ENCODE data around the gene ZNF544.

Gene ZNF544

GRCh38 chr19:58279925-58280316, 51.2 kb downstream of the ZNF544 start:
- H3K4me2 ChIP-seq (ENCODE audit: low read length) = peak overlapping the region; percentile 91
- no peak overlapping the region for H2BK5ac ChIP-seq (ENCODE audit: low read depth, low read length, poor library complexity)
- no CpG with 5 or more reads among the region's 4 CpGs for WGBS (ENCODE audit: extremely low coverage, insufficient coverage, insufficient read length)
- H3K4me1 ChIP-seq (ENCODE audit: control insufficient read depth in 1 of 2, insufficient read depth in 2 of 2, low read length in 2 of 2) = peaks cover 5 to 7% of the 10 kb centered on the region in 2 experiments
- no peaks in the 10 kb centered on the region for H3K9me3 ChIP-seq (ENCODE audit: insufficient read depth, low read depth, low read length)
- H3K27ac ChIP-seq (ENCODE audit: low read depth, low read length) = no peak overlapping the region
- H4K12ac ChIP-seq (ENCODE audit: low read depth, low read length) = no peak overlapping the region
- H4K8ac ChIP-seq (ENCODE audit: low read depth, low read length) = no peak overlapping the region
- DNase-seq = no peak
- H2AFZ ChIP-seq (ENCODE audit: insufficient read depth, low read length, poor library complexity) = no peak overlapping the region
- no peak overlapping the region for H3K9ac ChIP-seq (ENCODE audit: low read length)
- no peak overlapping the region for H2BK12ac ChIP-seq (ENCODE audit: low read length)
- H3K14ac ChIP-seq (ENCODE audit: low read length) = no peak overlapping the region
- peaks cover 13% of the 10 kb centered on the region for H3K79me2 ChIP-seq (ENCODE audit: control insufficient read depth, insufficient read depth, low read length, poor library complexity)
- peaks cover 6 to 13% of the 10 kb centered on the region in 2 experiments for H3K36me3 ChIP-seq (ENCODE audit: control insufficient read depth in 1 of 2, insufficient read depth in 2 of 2, low read length in 2 of 2)
- no peak overlapping the region for H3K4me3 ChIP-seq (ENCODE audit: low read depth, low read length)
- H4K91ac ChIP-seq (ENCODE audit: low read depth, low read length) = no peak overlapping the region
- no peak overlapping the region for H3K23ac ChIP-seq (ENCODE audit: low read length)
- no peaks in the 10 kb centered on the region for H3K27me3 ChIP-seq (ENCODE audit: insufficient read depth, low read length)
- peak overlapping the region; percentile 19 for H3K4ac ChIP-seq (ENCODE audit: low read depth, low read length)
- peaks cover 7% of the 10 kb centered on the region for H3K79me1 ChIP-seq (ENCODE audit: low read length)
- H3K18ac ChIP-seq (ENCODE audit: low read length) = no peak overlapping the region
- H2BK120ac ChIP-seq (ENCODE audit: insufficient read depth, low read length, poor library complexity) = no peak overlapping the region
- H2AK5ac ChIP-seq (ENCODE audit: low read length) = no peak overlapping the region

- H2AK5ac ChIP-seq (ENCODE audit: low read length) = no peak overlapping the region
- no peak overlapping the region for H4K12ac ChIP-seq (ENCODE audit: low read depth, low read length)
- H3K36me3 ChIP-seq (ENCODE audit: control insufficient read depth in 1 of 2, insufficient read depth in 2 of 2, low read length in 2 of 2) = peaks cover 34 to 41% of the 10 kb centered on the region in 2 experiments
- H3K23ac ChIP-seq (ENCODE audit: low read length) = no peak overlapping the region
- H3K14ac ChIP-seq (ENCODE audit: low read length) = no peak overlapping the region
- no peak overlapping the region for H3K4me2 ChIP-seq (ENCODE audit: low read length)
- H3K9me3 ChIP-seq (ENCODE audit: insufficient read depth, low read depth, low read length) = no peaks in the 10 kb centered on the region
- H4K8ac ChIP-seq (ENCODE audit: low read depth, low read length) = no peak overlapping the region
- H3K79me1 ChIP-seq (ENCODE audit: low read length) = peaks cover 3% of the 10 kb centered on the region
- H2BK12ac ChIP-seq (ENCODE audit: low read length) = no peak overlapping the region
- WGBS (ENCODE audit: extremely low coverage, insufficient coverage, insufficient read length) = no CpG with 5 or more reads among the region's 7 CpGs
- no peak overlapping the region for H3K18ac ChIP-seq (ENCODE audit: low read length)
- no peak overlapping the region for H3K4ac ChIP-seq (ENCODE audit: low read depth, low read length)
- no peak overlapping the region for H2BK120ac ChIP-seq (ENCODE audit: insufficient read depth, low read length, poor library complexity)
- no peak overlapping the region for H3K9ac ChIP-seq (ENCODE audit: low read length)
- H3K27ac ChIP-seq (ENCODE audit: low read depth, low read length) = no peak overlapping the region
- H3K79me2 ChIP-seq (ENCODE audit: control insufficient read depth, insufficient read depth, low read length, poor library complexity) = peaks cover 9% of the 10 kb centered on the region
- no peak overlapping the region for H2BK5ac ChIP-seq (ENCODE audit: low read depth, low read length, poor library complexity)
- H3K4me3 ChIP-seq (ENCODE audit: low read depth, low read length) = no peak overlapping the region
- H2AFZ ChIP-seq (ENCODE audit: insufficient read depth, low read length, poor library complexity) = no peak overlapping the region
- no peaks in the 10 kb centered on the region for H3K27me3 ChIP-seq (ENCODE audit: insufficient read depth, low read length)
- no peak for DNase-seq
- H3K4me1 ChIP-seq (ENCODE audit: control insufficient read depth in 1 of 2, insufficient read depth in 2 of 2, low read length in 2 of 2) = peaks cover 3 to 7% of the 10 kb centered on the region in 2 experiments
- no peak overlapping the region for H4K91ac ChIP-seq (ENCODE audit: low read depth, low read length)
Measured at GRCh38 chr19:58284199-58284598, 55.5 kb downstream of the ZNF544 start.

GRCh38 chr19:58291943-58292342, 63.2 kb downstream of the ZNF544 start:
- Histone ChIP-seq H3K18ac (ENCODE audit: low read length) (no peak overlapping the region), H2AK5ac (ENCODE audit: low read length) (no peak overlapping the region), H3K4me1 (ENCODE audit: control insufficient read depth in 1 of 2, insufficient read depth in 2 of 2, low read length in 2 of 2) (no peaks in the 10 kb centered on the region), H3K36me3 (ENCODE audit: control insufficient read depth in 1 of 2, insufficient read depth in 2 of 2, low read length in 2 of 2) (peaks cover 64 to 80% of the 10 kb centered on the region in 2 experiments), H3K14ac (ENCODE audit: low read length) (no peak overlapping the region), H3K9me3 (ENCODE audit: insufficient read depth, low read depth, low read length) (peaks cover 6% of the 10 kb centered on the region), H2BK120ac (ENCODE audit: insufficient read depth, low read length, poor library complexity) (no peak overlapping the region), H4K12ac (ENCODE audit: low read depth, low read length) (no peak overlapping the region), H3K79me2 (ENCODE audit: control insufficient read depth, insufficient read depth, low read length, poor library complexity) (no peaks in the 10 kb centered on the region), H3K4me2 (ENCODE audit: low read length) (no peak overlapping the region), H2BK12ac (ENCODE audit: low read length) (no peak overlapping the region), H2BK5ac (ENCODE audit: low read depth, low read length, poor library complexity) (no peak overlapping the region), H3K27me3 (ENCODE audit: insufficient read depth, low read length) (no peaks in the 10 kb centered on the region), H3K79me1 (ENCODE audit: low read length) (no peaks in the 10 kb centered on the region), H3K4me3 (ENCODE audit: low read depth, low read length) (no peak overlapping the region), H4K91ac (ENCODE audit: low read depth, low read length) (no peak overlapping the region), H3K4ac (ENCODE audit: low read depth, low read length) (no peak overlapping the region), H3K23ac (ENCODE audit: low read length) (no peak overlapping the region), H3K9ac (ENCODE audit: low read length) (no peak overlapping the region), H4K8ac (ENCODE audit: low read depth, low read length) (no peak overlapping the region), H2AFZ (ENCODE audit: insufficient read depth, low read length, poor library complexity) (no peak overlapping the region), H3K27ac (ENCODE audit: low read depth, low read length) (no peak overlapping the region)
- no peak for DNase-seq
- WGBS (ENCODE audit: extremely low coverage, insufficient coverage, insufficient read length) = no CpG with 5 or more reads among the region's 7 CpGs

- Histone ChIP-seq H3K4ac (ENCODE audit: low read depth, low read length) (no peak overlapping the region), H3K27me3 (ENCODE audit: insufficient read depth, low read length) (no peaks in the 10 kb centered on the region), H4K8ac (ENCODE audit: low read depth, low read length) (no peak overlapping the region), H2BK12ac (ENCODE audit: low read length) (no peak overlapping the region), H3K18ac (ENCODE audit: low read length) (no peak overlapping the region), H3K23ac (ENCODE audit: low read length) (no peak overlapping the region), H2AK5ac (ENCODE audit: low read length) (no peak overlapping the region), H2BK120ac (ENCODE audit: insufficient read depth, low read length, poor library complexity) (no peak overlapping the region), H3K9me3 (ENCODE audit: insufficient read depth, low read depth, low read length) (peaks cover 6% of the 10 kb centered on the region), H3K27ac (ENCODE audit: low read depth, low read length) (no peak overlapping the region), H3K79me2 (ENCODE audit: control insufficient read depth, insufficient read depth, low read length, poor library complexity) (no peaks in the 10 kb centered on the region), H2BK5ac (ENCODE audit: low read depth, low read length, poor library complexity) (no peak overlapping the region), H3K36me3 (ENCODE audit: control insufficient read depth in 1 of 2, insufficient read depth in 2 of 2, low read length in 2 of 2) (peaks cover 55 to 66% of the 10 kb centered on the region in 2 experiments), H3K4me1 (ENCODE audit: control insufficient read depth in 1 of 2, insufficient read depth in 2 of 2, low read length in 2 of 2) (no peaks in the 10 kb centered on the region), H3K9ac (ENCODE audit: low read length) (no peak overlapping the region), H3K14ac (ENCODE audit: low read length) (no peak overlapping the region), H3K79me1 (ENCODE audit: low read length) (no peaks in the 10 kb centered on the region), H4K91ac (ENCODE audit: low read depth, low read length) (no peak overlapping the region), H3K4me2 (ENCODE audit: low read length) (no peak overlapping the region), H2AFZ (ENCODE audit: insufficient read depth, low read length, poor library complexity) (no peak overlapping the region), H4K12ac (ENCODE audit: low read depth, low read length) (no peak overlapping the region), H3K4me3 (ENCODE audit: low read depth, low read length) (no peak overlapping the region)
- DNase-seq = no peak
- no CpG with 5 or more reads among the region's 22 CpGs for WGBS (ENCODE audit: extremely low coverage, insufficient coverage, insufficient read length)
Measured at GRCh38 chr19:58294743-58295374, 66.1 kb downstream of the ZNF544 start.

All from trophoblast cell (in vitro differentiated cells and primary cell).